A549 (cell line): ENCODE measurements around the gene GRID2. TPM values are rescaled to one million over a fixed set of nuclear protein-coding genes. Genes with fewer than 3 reads are reported as not detected.

Experiments used
- ATAC-seq, 2 experiments: fragments of 200-7000 bp in 1 of 2; fragments of >200 bp in 1 of 2; cut with Nextera tagmentation in 1 of 2; cut with Tn5 transposase in 1 of 2; 3 replicates each; pipeline versions ENCODE4 v1.8.0 to v1.9.1; 2018 to 2020; ENCODE audit warnings: mild to moderate bottlenecking in 1 of 2, moderate library complexity in 1 of 2
- CTCF ChIA-PET: fragments of 300-600 bp; sonication (Branson Sonifier 250); formaldehyde crosslinking; extraction: SDS; loops from one replicate; lab custom pipeline; 2021; ENCODE audit warnings: antibody characterized with exemption, inconsistent platforms; lab: Yijun Ruan, JAX
- POLR2A ChIA-PET: fragments of 350-600 bp; formaldehyde crosslinking; extraction: SDS; loops from one replicate; lab custom pipeline; 2021; ENCODE audit warnings: antibody characterized with exemption, inconsistent platforms; lab: Yijun Ruan, JAX
- DNase-seq, 2 experiments: peaks; one replicate each; pipeline versions ENCODE4 v3.0.0 to v3.0.0-alpha.2; 2011 to 2016; ENCODE audit warnings: low read depth in 1 of 2, low spot score in 1 of 2
- FAIRE-seq: peaks from 2 replicates; lab custom pipeline; 2011; peaks lifted over from hg19 to GRCh38; lab: Jason Lieb, UNC
- H3K27ac ChIP-seq, 2 experiments: fragments of >200 bp; sonication (Bioruptor Twin); formaldehyde crosslinking; 3 replicates each; pipeline ENCODE4 v1.5.1; 2016 to 2017
- H3K4me1 ChIP-seq: fragments of >200 bp; sonication (Bioruptor Twin); formaldehyde crosslinking; 3 replicates; pipeline ENCODE4 v1.6.1; 2016
- H3K4me2 ChIP-seq: fragments of >200 bp; sonication (Bioruptor Twin); formaldehyde crosslinking; 3 replicates; pipeline ENCODE4 v1.6.1; 2016
- H3K4me3 ChIP-seq: fragments of >200 bp; sonication (Bioruptor Twin); formaldehyde crosslinking; 3 replicates; pipeline ENCODE4 v1.5.1; 2016
- H3K9me3 ChIP-seq: fragments of >200 bp; sonication (Bioruptor Twin); formaldehyde crosslinking; 3 replicates; pipeline ENCODE4 v1.6.1; 2016
- ATOH8 ChIP-seq: fragments of 250-450 bp; sonication (Bioruptor Pico); IDR thresholded peaks from 2 replicates; pipeline ENCODE4 v1.5.0; 2020; ENCODE audit warnings: low read depth, mild to moderate bottlenecking, moderate library complexity
- BHLHE40 ChIP-seq: IDR thresholded peaks from 2 replicates; pipeline ENCODE4 v1.6.1; 2012; ENCODE audit warnings: low read depth, low read length, inconsistent platforms
- CBX2 ChIP-seq: fragments of 200-600 bp; sonication (generic); IDR thresholded peaks from 2 replicates; pipeline ENCODE4 v1.6.1; 2016; ENCODE audit warnings: low read depth, mild to moderate bottlenecking, borderline replicate concordance
- CBX8 ChIP-seq: fragments of 200-600 bp; sonication (generic); IDR thresholded peaks from 2 replicates; pipeline ENCODE4 v1.6.1; 2016
- CHD2 ChIP-seq: fragments of 150-350 bp; IDR thresholded peaks from 2 replicates; pipeline ENCODE4 v1.6.1; 2014; ENCODE audit warnings: low read length; ENCODE audit not compliant: partially characterized antibody
- CHD4 ChIP-seq: fragments of 200-600 bp; sonication (generic); IDR thresholded peaks from 2 replicates; pipeline ENCODE4 v1.6.1; 2016; ENCODE audit warnings: antibody characterized with exemption, mild to moderate bottlenecking, borderline replicate concordance
- CTCF ChIP-seq: fragments of >200 bp; sonication (Bioruptor Twin); formaldehyde crosslinking; IDR thresholded peaks from 3 replicates; pipeline ENCODE4 v1.5.1; 2016
- ESRRA ChIP-seq: fragments of 150-350 bp; IDR thresholded peaks from 2 replicates; pipeline ENCODE4 v1.6.1; 2014; ENCODE audit warnings: mild to moderate bottlenecking, low read length, borderline replicate concordance
- FOSL2 ChIP-seq, 2 experiments: fragments of 450-650 bp in 1 of 2; fragments of >200 bp in 1 of 2; sonication (Bioruptor Twin) in 1 of 2; formaldehyde crosslinking; IDR thresholded peaks; 2 replicates each; pipeline versions ENCODE4 v1.5.0 to v1.6.1; 2016 to 2020; ENCODE audit warnings: mild to moderate bottlenecking in 1 of 2, moderate library complexity in 1 of 2
- FOXS1 ChIP-seq: fragments of 250-450 bp; sonication (Bioruptor Pico); IDR thresholded peaks from 2 replicates; pipeline ENCODE4 v1.5.0; 2020; ENCODE audit warnings: mild to moderate bottlenecking, moderate library complexity
- GATA3 ChIP-seq: IDR thresholded peaks from 2 replicates; pipeline ENCODE4 v1.6.1; 2012; ENCODE audit warnings: borderline replicate concordance
- HES2 ChIP-seq: fragments of >200 bp; sonication (Bioruptor Twin); formaldehyde crosslinking; IDR thresholded peaks from 2 replicates; pipeline ENCODE4 v1.6.1; 2016
- HEYL ChIP-seq: fragments of 250-450 bp; sonication (Bioruptor Pico); IDR thresholded peaks from 2 replicates; pipeline ENCODE4 v1.8.0; 2021; ENCODE audit warnings: mild to moderate bottlenecking, moderate library complexity
- HOXA7 ChIP-seq: fragments of 250-450 bp; sonication (Bioruptor Pico); IDR thresholded peaks from 2 replicates; pipeline ENCODE4 v1.5.0; 2020; ENCODE audit warnings: mild to moderate bottlenecking, moderate library complexity
- HOXB5 ChIP-seq: fragments of 250-450 bp; sonication (Bioruptor Pico); IDR thresholded peaks from 2 replicates; pipeline ENCODE4 v1.5.0; 2020; ENCODE audit warnings: mild to moderate bottlenecking, moderate library complexity
- JUN ChIP-seq, 2 experiments: fragments of >200 bp; sonication (Bioruptor Twin); formaldehyde crosslinking; IDR thresholded peaks; 2 replicates in 1 of 2; 3 replicates in 1 of 2; pipeline ENCODE4 v1.6.1; 2016 to 2017
- JUNB ChIP-seq: fragments of >200 bp; sonication (Bioruptor Twin); formaldehyde crosslinking; IDR thresholded peaks from 2 replicates; pipeline ENCODE4 v1.6.1; 2016
- KDM1A ChIP-seq: fragments of 200-600 bp; sonication (generic); IDR thresholded peaks from 2 replicates; pipeline ENCODE4 v1.6.1; 2016; ENCODE audit warnings: low read depth, mild to moderate bottlenecking
- MAX ChIP-seq: IDR thresholded peaks from 2 replicates; pipeline ENCODE4 v1.6.1; 2012
- NFE2L2 ChIP-seq: fragments of 150-350 bp; conservative IDR thresholded peaks from 2 replicates; pipeline ENCODE4 v1.6.1; 2014; ENCODE audit warnings: low read length
- NPAS2 ChIP-seq: fragments of 250-450 bp; sonication (Bioruptor Pico); IDR thresholded peaks from 2 replicates; pipeline ENCODE4 v1.8.0; 2022; ENCODE audit warnings: mild to moderate bottlenecking, moderate library complexity, borderline replicate concordance
- PHF8 ChIP-seq: fragments of 200-600 bp; sonication (generic); IDR thresholded peaks from 2 replicates; pipeline ENCODE4 v1.6.1; 2016; ENCODE audit warnings: low read depth, mild to moderate bottlenecking, antibody characterized with exemption, moderate library complexity, borderline replicate concordance
- POLR2A ChIP-seq: IDR thresholded peaks from 2 replicates; pipeline ENCODE4 v1.6.1; 2012; ENCODE audit warnings: mild to moderate bottlenecking, low read length
- RARB ChIP-seq: fragments of 250-450 bp; sonication (Bioruptor Pico); IDR thresholded peaks from 2 replicates; pipeline ENCODE4 v1.8.0; 2021; ENCODE audit warnings: mild to moderate bottlenecking, moderate library complexity
- RCOR1 ChIP-seq: fragments of 150-350 bp; IDR thresholded peaks from 2 replicates; pipeline ENCODE4 v1.6.1; 2014; ENCODE audit warnings: antibody characterized with exemption, low read length, low read depth
- RFX5 ChIP-seq: fragments of 450-650 bp; IDR thresholded peaks from 2 replicates; pipeline ENCODE4 v1.7.1; 2014; ENCODE audit warnings: antibody characterized with exemption, mild to moderate bottlenecking, moderate library complexity
- RNF2 ChIP-seq: fragments of 200-600 bp; sonication (generic); IDR thresholded peaks from 2 replicates; pipeline ENCODE4 v1.6.1; 2016; ENCODE audit warnings: low read depth, mild to moderate bottlenecking, antibody characterized with exemption, moderate library complexity, borderline replicate concordance
- SMC3 ChIP-seq: fragments of >200 bp; sonication (Bioruptor Twin); formaldehyde crosslinking; IDR thresholded peaks from 3 replicates; pipeline ENCODE4 v1.6.1; 2018; ENCODE audit warnings: inconsistent platforms
- USF2 ChIP-seq: fragments of 450-650 bp; IDR thresholded peaks from 2 replicates; pipeline ENCODE4 v1.6.1; 2014; ENCODE audit warnings: antibody characterized with exemption
- polyA plus RNA-seq, 4 experiments: library from polyadenylated mRNA; depleted of rRNA in 3 of 4; stranded (reverse); fragments of >200 nt; fragmentation: RNase III in 1 of 4; extraction: RNeasy Plus Mini Kit Qiagen cat#74134 plus additional on column Dnase treatment in 1 of 4; gene quantifications; 2 replicates in 3 of 4; 3 replicates in 1 of 4; pipeline ENCODE4 v1.2.3, GENCODE V29; 2011 to 2017
- TF ChIP-seq, protein P1 (sequence below): IDR thresholded peaks from 2 replicates; pipeline ENCODE4 v1.6.1; 2012; ENCODE audit warnings: low read depth, borderline replicate concordance
- TF ChIP-seq, protein P2 (sequence below): fragments of 150-350 bp; IDR thresholded peaks from 2 replicates; pipeline ENCODE4 v1.6.1; 2014; ENCODE audit warnings: low read depth, mild to moderate bottlenecking, low read length

Gene GRID2
- polyA plus RNA-seq, 2 of the 4 experiments (the other 2 are of a cell fraction) = not detected

DNA sequence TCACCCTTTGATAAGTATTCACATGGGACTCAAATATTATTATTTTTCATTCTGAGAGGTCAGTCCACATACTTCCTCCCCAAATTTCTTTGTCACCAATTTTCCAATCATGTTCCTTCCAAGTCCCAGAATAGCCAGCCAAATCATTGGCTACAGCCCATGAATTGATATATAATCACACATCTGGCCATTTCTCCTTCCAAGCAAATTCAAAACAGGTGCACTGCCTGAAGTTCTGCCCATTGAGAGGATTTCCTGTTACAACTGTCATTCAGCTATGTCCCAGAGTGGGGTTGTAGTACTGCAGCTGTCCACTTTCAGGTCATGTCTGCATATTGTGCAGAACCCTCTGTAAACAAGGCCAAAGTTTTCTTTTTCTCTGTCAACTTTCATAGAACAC, 347.8 kb downstream of the GRID2 start:
- H3K4me1 ChIP-seq = no peaks in the 10 kb centered on the region
- H3K27ac ChIP-seq = no peak overlapping the region
- no peak overlapping the region for H3K4me2 ChIP-seq
- H3K9me3 ChIP-seq = no peaks in the 10 kb centered on the region
- ATAC-seq = no peak
- H3K4me3 ChIP-seq = no peak overlapping the region
- FAIRE-seq = no peak
- TF ChIP-seq KDM1A (no peak), PHF8 (no peak), HOXA7 (CRISPR knock-in tag) (no peak), HEYL (no peak), ESRRA (no peak)
- CTCF ChIA-PET = interaction anchor here (0.9 kb wide), 1 partner anchor 20 kb away, joined by 3 read pairs; no protein-coding TSS in a partner anchor
- no peak for DNase-seq
- POLR2A ChIA-PET = no interaction called here

- DNase-seq = no peak
- H3K4me1 ChIP-seq = no peaks in the 10 kb centered on the region
- FAIRE-seq = no peak
- ATAC-seq = no peak
- no peak for TF ChIP-seq HOXB5 (CRISPR knock-in tag)
- TF ChIP-seq CHD4 = no peak
- TF ChIP-seq SMC3 = no peak
- TF ChIP-seq ATOH8 (CRISPR knock-in tag) = no peak
- TF ChIP-seq, protein P1, sequence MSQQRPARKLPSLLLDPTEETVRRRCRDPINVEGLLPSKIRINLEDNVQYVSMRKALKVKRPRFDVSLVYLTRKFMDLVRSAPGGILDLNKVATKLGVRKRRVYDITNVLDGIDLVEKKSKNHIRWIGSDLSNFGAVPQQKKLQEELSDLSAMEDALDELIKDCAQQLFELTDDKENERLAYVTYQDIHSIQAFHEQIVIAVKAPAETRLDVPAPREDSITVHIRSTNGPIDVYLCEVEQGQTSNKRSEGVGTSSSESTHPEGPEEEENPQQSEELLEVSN = no peak
- no peak for TF ChIP-seq PHF8
- TF ChIP-seq FOXS1 = no peak
- no peak for TF ChIP-seq HES2
- no peak for TF ChIP-seq USF2
- no peak for TF ChIP-seq RNF2
- TF ChIP-seq HOXA7 (CRISPR knock-in tag) = no peak
- TF ChIP-seq CBX8 = no peak
- TF ChIP-seq RCOR1 = no peak
- no peak for TF ChIP-seq NFE2L2
- no peak for TF ChIP-seq BHLHE40
- no peak for TF ChIP-seq GATA3
- TF ChIP-seq RARB = no peak
- TF ChIP-seq JUNB = no peak
- no peak for TF ChIP-seq POLR2A
- no peak for TF ChIP-seq JUN (IDR thresholded peaks at IDR 0.05)
- H3K4me3 ChIP-seq = no peak overlapping the region
- CTCF ChIA-PET = no interaction called here
- H3K4me2 ChIP-seq = no peak overlapping the region
- H3K9me3 ChIP-seq = no peaks in the 10 kb centered on the region
- POLR2A ChIA-PET = no interaction called here
- H3K27ac ChIP-seq = no peak overlapping the region
These were observed 350.3 kb downstream of the GRID2 start for GRCh38 chr4:92654084-92654483.

DNA sequence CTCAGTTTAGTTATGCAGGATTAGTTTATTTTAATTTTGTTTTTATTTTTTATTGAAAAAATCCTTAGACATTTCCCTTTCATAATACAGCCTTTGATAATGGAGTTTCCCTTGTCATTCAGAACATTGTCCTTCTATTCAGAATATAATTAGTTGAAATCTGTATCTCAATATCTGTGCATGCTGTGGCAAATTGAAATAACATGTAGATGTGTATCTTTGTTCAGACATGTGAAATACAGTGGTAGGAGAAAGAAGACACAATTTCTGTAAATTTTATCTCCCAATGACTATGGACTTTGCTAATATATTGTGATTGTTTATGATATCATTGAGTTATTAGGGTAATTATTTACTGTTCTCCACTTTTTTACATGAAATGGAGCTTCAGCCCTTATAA, 353.9 kb downstream of the GRID2 start:
- Histone ChIP-seq H3K4me1 (no peaks in the 10 kb centered on the region), H3K4me3 (no peak overlapping the region), H3K4me2 (no peak overlapping the region), H3K9me3 (no peaks in the 10 kb centered on the region), H3K27ac (no peak overlapping the region)
- DNase-seq = no peak
- FAIRE-seq = no peak
- ChIA-PET CTCF (no interaction called here), POLR2A (no interaction called here)
- ATAC-seq = no peak
- TF ChIP-seq CHD2 (no peak), RFX5 (no peak), HOXA7 (CRISPR knock-in tag) (no peak), NPAS2 (CRISPR knock-in tag) (no peak), USF2 (no peak), MAX (no peak), CBX2 (no peak), CHD4 (no peak), CTCF (no peak), POLR2A (no peak), FOSL2 (IDR thresholded peaks at IDR 0.05) (no peak), FOSL2 (CRISPR knock-in tag; IDR thresholded peaks at IDR 0.05) (no peak)
- TF ChIP-seq, protein P2, sequence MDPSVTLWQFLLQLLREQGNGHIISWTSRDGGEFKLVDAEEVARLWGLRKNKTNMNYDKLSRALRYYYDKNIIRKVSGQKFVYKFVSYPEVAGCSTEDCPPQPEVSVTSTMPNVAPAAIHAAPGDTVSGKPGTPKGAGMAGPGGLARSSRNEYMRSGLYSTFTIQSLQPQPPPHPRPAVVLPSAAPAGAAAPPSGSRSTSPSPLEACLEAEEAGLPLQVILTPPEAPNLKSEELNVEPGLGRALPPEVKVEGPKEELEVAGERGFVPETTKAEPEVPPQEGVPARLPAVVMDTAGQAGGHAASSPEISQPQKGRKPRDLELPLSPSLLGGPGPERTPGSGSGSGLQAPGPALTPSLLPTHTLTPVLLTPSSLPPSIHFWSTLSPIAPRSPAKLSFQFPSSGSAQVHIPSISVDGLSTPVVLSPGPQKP = no peak
